ENCODE measurements around the gene SLC22A4.

Gene SLC22A4

GRCh38 chr5:132277256-132277655 is 16.9 kb upstream of the SLC22A4 start:
- no peak for FAIRE-seq

GRCh38 chr5:132277971-132278853 is 16.0 kb upstream of the SLC22A4 start:
- FAIRE-seq: no peak

- FAIRE-seq: no peak
Observed at GRCh38 chr5:132279801-132280200, 14.4 kb upstream of the SLC22A4 start.

GRCh38 chr5:132280371-132281240 is 13.6 kb upstream of the SLC22A4 start:
- no peak for FAIRE-seq

- FAIRE-seq: no peak
Observed at GRCh38 chr5:132281856-132282614, 12.2 kb upstream of the SLC22A4 start.

GRCh38 chr5:132283423-132284043 is 10.7 kb upstream of the SLC22A4 start:
- FAIRE-seq: no peak

GRCh38 chr5:132289097-132289496 is 5.1 kb upstream of the SLC22A4 start:
- no peak for FAIRE-seq

GRCh38 chr5:132291026-132291425 is 3.2 kb upstream of the SLC22A4 start:
- no peak for FAIRE-seq

- no peak for FAIRE-seq
Observed at GRCh38 chr5:132293066-132293991, 865 bp upstream of the SLC22A4 start.

- no peak for FAIRE-seq
Observed at GRCh38 chr5:132294728-132295504, 722 bp downstream of the SLC22A4 start.

- no peak for FAIRE-seq
Observed at GRCh38 chr5:132295505-132296411, 1.6 kb downstream of the SLC22A4 start.

- no peak for FAIRE-seq
Observed at GRCh38 chr5:132296412-132297016, 2.3 kb downstream of the SLC22A4 start.

GRCh38 chr5:132297211-132297940 is 3.2 kb downstream of the SLC22A4 start:
- no peak for FAIRE-seq

GRCh38 chr5:132298298-132299212 is 4.4 kb downstream of the SLC22A4 start:
- FAIRE-seq: no peak

GRCh38 chr5:132299917-132300316 is 5.7 kb downstream of the SLC22A4 start:
- no peak for FAIRE-seq

GRCh38 chr5:132300577-132301343 is 6.6 kb downstream of the SLC22A4 start:
- no peak for FAIRE-seq
